WTC11 (cell line): ENCODE data around the gene EFCAB8. TPM values are rescaled to one million over a fixed set of nuclear protein-coding genes. Genes with fewer than 3 reads are reported as not detected.

Experiments
- ATAC-seq: fragments of 200-7000 bp; cut with Tn5 transposase; 2 replicates; pipeline ENCODE4 v1.10.0; 2021; ENCODE audit warnings: mild to moderate bottlenecking, moderate library complexity
- CTCF ChIA-PET: fragments of 300-600 bp; sonication (Branson Sonifier 250); formaldehyde crosslinking; loops from one replicate; lab custom pipeline; 2021; ENCODE audit warnings: antibody characterized with exemption; lab: Charles Lee
- POLR2A ChIA-PET: fragments of 350-600 bp; sonication (Branson Sonifier 250); formaldehyde crosslinking; loops from one replicate; lab custom pipeline; 2021; ENCODE audit warnings: antibody characterized with exemption; lab: Charles Lee
- DNase-seq: peaks from one replicate; pipeline ENCODE4 v3.0.0; 2021; ENCODE audit warnings: low spot score
- H3K27ac Mint-ChIP-seq: 2 replicates; pipeline ENCODE4 v1.8.0; 2021; ENCODE audit warnings: mixed read lengths
- H3K27me3 Mint-ChIP-seq: 2 replicates; pipeline ENCODE4 v1.8.0; 2021; ENCODE audit warnings: low read depth, mild to moderate bottlenecking, moderate library complexity, mixed read lengths
- H3K36me3 Mint-ChIP-seq: 2 replicates; pipeline ENCODE4 v1.8.0; 2021; ENCODE audit warnings: mixed read lengths
- H3K4me1 Mint-ChIP-seq: 2 replicates; pipeline ENCODE4 v1.8.0; 2022; ENCODE audit warnings: mixed read lengths
- H3K4me3 Mint-ChIP-seq: 2 replicates; pipeline ENCODE4 v1.8.0; 2021; ENCODE audit warnings: mild to moderate bottlenecking, moderate library complexity, mixed read lengths
- H3K9me3 Mint-ChIP-seq: 2 replicates; pipeline ENCODE4 v1.8.0; 2021; ENCODE audit warnings: mixed read lengths
- ATF2 ChIP-seq: sonication (generic); formaldehyde crosslinking; IDR thresholded peaks from 2 replicates; pipeline ENCODE4 v1.8.1; 2022; ENCODE audit warnings: low read depth, missing genetic modification reagents, borderline replicate concordance
- FOXP4 ChIP-seq: sonication (generic); formaldehyde crosslinking; IDR thresholded peaks from 2 replicates; pipeline ENCODE4 v1.8.0; 2022; ENCODE audit warnings: mild to moderate bottlenecking, missing genetic modification reagents
- HMGXB4 ChIP-seq: sonication (generic); formaldehyde crosslinking; IDR thresholded peaks from 2 replicates; pipeline ENCODE4 v1.8.1; 2023; ENCODE audit warnings: mild to moderate bottlenecking, moderate library complexity, missing genetic modification reagents
- JUN ChIP-seq: sonication (generic); formaldehyde crosslinking; IDR thresholded peaks from 2 replicates; pipeline ENCODE4 v1.8.0; 2023; ENCODE audit warnings: mild to moderate bottlenecking, missing genetic modification reagents
- NFYB ChIP-seq: sonication (generic); formaldehyde crosslinking; conservative IDR thresholded peaks from 2 replicates; pipeline ENCODE4 v1.8.0; 2022; ENCODE audit warnings: low read depth, missing genetic modification reagents
- NR3C1 ChIP-seq: sonication (generic); formaldehyde crosslinking; conservative IDR thresholded peaks from 2 replicates; pipeline ENCODE4 v1.8.1; 2023; ENCODE audit warnings: low read depth, mild to moderate bottlenecking, missing genetic modification reagents
- RELA ChIP-seq: sonication (generic); formaldehyde crosslinking; IDR thresholded peaks from 2 replicates; pipeline ENCODE4 v1.8.1; 2022; ENCODE audit warnings: missing genetic modification reagents, mild to moderate bottlenecking, borderline replicate concordance
- SMAD3 ChIP-seq: sonication (generic); formaldehyde crosslinking; IDR thresholded peaks from 2 replicates; pipeline ENCODE4 v1.8.0; 2022; ENCODE audit warnings: missing genetic modification reagents, mild to moderate bottlenecking, borderline replicate concordance
- SOX15 ChIP-seq: fragments of 250-450 bp; sonication (Bioruptor Pico); IDR thresholded peaks from 2 replicates; pipeline ENCODE4 v1.9.0; 2021; ENCODE audit warnings: mild to moderate bottlenecking
- STAT6 ChIP-seq: sonication (generic); formaldehyde crosslinking; conservative IDR thresholded peaks from 2 replicates; pipeline ENCODE4 v1.8.1; 2023; ENCODE audit warnings: mild to moderate bottlenecking, low read depth, missing genetic modification reagents, moderate library complexity
- TP53 ChIP-seq: sonication (generic); formaldehyde crosslinking; IDR thresholded peaks from 2 replicates; pipeline ENCODE4 v1.8.1; 2023; ENCODE audit warnings: mild to moderate bottlenecking, missing genetic modification reagents
- ZBTB21 ChIP-seq: sonication (generic); formaldehyde crosslinking; IDR thresholded peaks from 2 replicates; pipeline ENCODE4 v1.8.1; 2023; ENCODE audit warnings: mild to moderate bottlenecking, missing genetic modification reagents, borderline replicate concordance
- ZNF396 ChIP-seq: fragments of 250-450 bp; sonication (Bioruptor Pico); IDR thresholded peaks from 2 replicates; pipeline ENCODE4 v1.8.0; 2021; ENCODE audit warnings: mild to moderate bottlenecking, moderate library complexity, borderline replicate concordance
- total RNA-seq: library from RNA; stranded (reverse); gene quantifications from 3 replicates; pipeline ENCODE4 v1.2.3, GENCODE V29; 2021

Gene EFCAB8
- total RNA-seq, 1 experiment from 2014 or later, result 0.17 TPM

GRCh38 chr20:32922466-32922865 is 63.7 kb downstream of the EFCAB8 start (continued):
- no peak for TF ChIP-seq FOXP4 (CRISPR knock-in tag)
- TF ChIP-seq, all 79 proteins: peak for 0

- Mint-ChIP-seq H3K4me1 (no peaks in the 10 kb centered on the region), H3K9me3 (peaks cover 6% of the 10 kb centered on the region; the same call in 1 of the 2 replicates), H3K27me3 (no peaks in the 10 kb centered on the region; the same call in 1 of the 2 replicates), H3K27ac (no peak overlapping the region), H3K4me3 (no peak overlapping the region), H3K36me3 (no peaks in the 10 kb centered on the region)
- TF ChIP-seq ATF2 (no peak), ZNF396 (CRISPR knock-in tag) (no peak), SMAD3 (no peak), HMGXB4 (no peak), JUN (CRISPR knock-in tag) (no peak), STAT6 (no peak), NFYB (no peak), RELA (CRISPR knock-in tag) (no peak), TP53 (CRISPR knock-in tag) (no peak), ZBTB21 (no peak), SOX15 (CRISPR knock-in tag) (no peak)
- no peak for ATAC-seq
- no peak for DNase-seq
- ChIA-PET POLR2A (no interaction called here), CTCF (no interaction called here)
Observed at GRCh38 chr20:32924781-32925180, 66.1 kb downstream of the EFCAB8 start.

- no peak overlapping the region for H3K4me3 Mint-ChIP-seq
- CTCF ChIA-PET, result interaction anchor here (1.0 kb wide), 1 partner anchor 29 kb away, joined by 3 read pairs; no protein-coding TSS in a partner anchor
- H3K4me1 Mint-ChIP-seq, result no peaks in the 10 kb centered on the region
- no peak for DNase-seq
- no peaks in the 10 kb centered on the region for H3K9me3 Mint-ChIP-seq
- ATAC-seq, result no peak
- H3K27me3 Mint-ChIP-seq, result no peaks in the 10 kb centered on the region; the same call in 1 of the 2 replicates
- H3K27ac Mint-ChIP-seq, result no peak overlapping the region
- H3K36me3 Mint-ChIP-seq, result no peaks in the 10 kb centered on the region
- POLR2A ChIA-PET, result interaction anchor here (0.7 kb wide), 1 partner anchor 102 kb away, joined by 3 read pairs; no protein-coding TSS in a partner anchor
- no peak for TF ChIP-seq NR3C1 (CRISPR knock-in tag)
- TF ChIP-seq, all 79 proteins: peak for 0
Observed at GRCh38 chr20:32925481-32926196, 66.9 kb downstream of the EFCAB8 start.
